Activated CD4-positive, CD25-positive, alpha-beta regulatory T cell treated with anti-CD3 and anti-CD28 coated beads, Interleukin-2, amount 50 U/mL, for 24 hours (primary cell): ENCODE data around the gene KCTD17.

ENCODE experiments used
- ATAC-seq, 2 donors: fragments of 150-1000 bp; cut with Tn5 transposase; one replicate each; pipeline ENCODE4 v1.10.0; 2021; ENCODE audit warnings: mild to moderate bottlenecking in 1 of 2, moderate library complexity in 1 of 2

Gene KCTD17

DNA sequence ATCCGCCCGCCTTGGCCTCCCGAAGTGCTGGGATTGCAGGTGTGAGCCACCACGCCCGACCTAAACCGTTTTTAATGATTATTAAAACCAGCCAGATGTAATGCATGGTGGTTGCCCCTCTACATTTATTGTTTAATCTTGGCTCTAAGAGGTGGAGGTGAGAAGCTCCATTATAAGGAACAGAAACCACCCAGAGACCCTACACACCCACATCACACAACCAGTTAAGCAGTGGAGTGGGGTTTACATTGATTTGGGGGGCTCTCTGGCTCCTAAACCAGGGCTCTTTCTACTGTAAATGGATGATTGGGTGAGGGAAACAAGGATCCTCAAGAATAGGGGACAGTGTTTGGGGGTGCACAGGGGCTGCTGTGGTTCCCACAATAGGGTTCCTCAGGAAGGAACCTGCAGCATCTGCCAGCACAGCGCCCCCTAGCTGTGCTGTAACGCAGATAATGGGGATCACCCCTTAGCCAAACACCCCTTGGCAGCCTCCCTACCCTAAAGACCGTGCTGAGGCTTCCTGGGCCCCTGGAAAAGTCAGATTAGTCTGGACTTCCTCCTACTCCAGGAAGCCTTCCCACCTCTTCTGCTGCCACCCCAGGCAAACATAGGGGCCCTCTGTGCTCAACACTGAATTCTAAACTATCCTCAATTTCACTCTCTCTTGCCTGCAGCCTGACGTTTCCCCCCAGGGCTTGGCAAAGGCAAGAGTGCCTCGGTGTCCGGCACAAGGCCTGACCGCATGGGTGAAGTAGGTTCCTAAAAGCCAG is 29.6 kb upstream of the KCTD17 start:
- ATAC-seq, result peak; percentile 35 to 49

DNA sequence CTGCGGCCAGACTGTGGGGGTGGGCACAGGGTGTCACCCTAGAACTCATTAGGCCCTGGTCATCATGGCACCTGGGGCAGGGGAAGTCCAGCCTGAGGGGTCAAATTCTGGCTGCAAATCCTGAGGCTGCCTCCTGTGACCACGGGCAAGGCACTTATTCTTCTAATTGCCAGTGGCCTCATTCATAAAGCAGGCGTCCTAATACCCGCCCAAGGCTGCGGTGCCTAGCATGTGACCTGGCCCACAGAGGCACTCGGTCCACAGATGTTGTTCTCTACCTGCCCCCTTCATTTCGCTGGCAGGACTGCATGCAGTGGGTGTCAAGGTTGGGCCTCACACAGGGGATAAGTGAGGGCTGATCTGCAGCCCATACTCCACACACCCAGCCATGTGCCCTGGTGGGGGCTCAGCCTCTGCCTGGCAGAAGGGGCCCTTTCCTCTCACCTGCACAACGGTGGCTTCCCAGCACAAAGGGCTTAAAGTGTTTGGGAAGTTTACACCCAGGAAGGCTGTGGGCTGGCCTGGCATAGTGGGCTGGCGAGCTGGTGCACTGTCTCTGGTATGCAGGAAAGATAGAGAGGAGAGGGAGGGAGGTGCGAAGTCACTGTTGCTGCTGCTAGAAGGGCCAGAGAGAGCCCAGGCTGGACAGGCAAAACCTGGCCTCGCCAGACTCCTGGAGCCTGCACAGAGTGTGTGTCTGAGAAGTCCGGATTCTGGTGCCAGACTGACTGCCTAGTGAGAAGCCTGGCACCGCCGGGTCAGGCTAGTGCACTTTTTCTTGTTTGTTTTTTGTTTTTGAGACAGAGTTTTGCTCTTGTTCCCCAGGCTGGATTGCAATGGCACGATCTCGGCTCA is 28.8 kb upstream of the KCTD17 start:
- no peak for ATAC-seq

DNA sequence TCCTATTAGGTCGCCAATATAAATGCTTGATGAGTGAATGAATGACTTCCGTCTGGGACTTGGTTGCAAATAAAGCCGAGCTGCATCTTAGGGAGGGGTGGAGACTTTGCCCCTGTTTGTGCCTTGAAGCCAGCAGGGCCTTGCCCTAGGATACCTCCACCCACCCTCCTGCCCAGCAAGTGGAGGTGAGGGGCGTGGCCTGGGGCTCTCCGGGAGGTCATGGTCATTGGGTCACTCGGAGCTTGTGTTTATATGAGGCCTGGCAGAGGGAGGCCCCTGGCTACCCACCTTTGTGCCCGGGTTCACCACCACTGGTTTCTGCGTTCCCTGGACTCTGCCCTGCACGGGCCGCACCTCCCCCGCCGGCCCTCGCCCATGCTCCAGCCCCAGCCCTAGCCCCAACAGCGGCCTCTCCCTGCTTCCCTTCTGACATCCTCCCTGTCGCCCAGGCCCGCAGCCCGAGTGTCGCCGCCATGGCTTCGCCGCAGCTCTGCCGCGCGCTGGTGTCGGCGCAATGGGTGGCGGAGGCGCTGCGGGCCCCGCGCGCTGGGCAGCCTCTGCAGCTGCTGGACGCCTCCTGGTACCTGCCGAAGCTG is 27.7 kb upstream of the KCTD17 start:
- ATAC-seq, result no peak

DNA sequence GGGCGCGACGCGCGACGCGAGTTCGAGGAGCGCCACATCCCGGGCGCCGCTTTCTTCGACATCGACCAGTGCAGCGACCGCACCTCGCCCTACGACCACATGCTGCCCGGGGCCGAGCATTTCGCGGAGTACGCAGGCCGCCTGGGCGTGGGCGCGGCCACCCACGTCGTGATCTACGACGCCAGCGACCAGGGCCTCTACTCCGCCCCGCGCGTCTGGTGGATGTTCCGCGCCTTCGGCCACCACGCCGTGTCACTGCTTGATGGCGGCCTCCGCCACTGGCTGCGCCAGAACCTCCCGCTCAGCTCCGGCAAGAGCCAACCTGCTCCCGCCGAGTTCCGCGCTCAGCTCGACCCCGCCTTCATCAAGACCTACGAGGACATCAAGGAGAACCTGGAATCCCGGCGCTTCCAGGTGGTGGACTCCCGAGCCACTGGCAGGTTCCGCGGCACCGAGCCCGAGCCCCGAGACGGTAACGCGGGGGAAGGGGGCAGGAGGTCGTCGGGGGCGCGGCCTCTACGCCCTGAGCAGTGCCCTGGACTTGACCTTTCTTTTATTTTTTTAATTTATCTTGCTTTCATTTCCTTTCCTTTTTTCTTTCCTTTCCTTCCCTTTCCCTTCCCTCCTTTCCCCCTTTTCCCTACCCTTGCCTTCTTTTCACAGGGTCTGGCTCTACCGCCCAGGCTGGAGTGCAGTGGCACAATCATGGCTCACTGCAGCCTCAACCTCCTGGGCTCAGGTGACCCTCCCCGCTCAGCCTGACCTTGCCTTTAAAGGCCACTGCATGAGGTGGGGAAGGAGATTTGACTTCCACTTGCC is 27.0 kb upstream of the KCTD17 start:
- no peak for ATAC-seq

DNA sequence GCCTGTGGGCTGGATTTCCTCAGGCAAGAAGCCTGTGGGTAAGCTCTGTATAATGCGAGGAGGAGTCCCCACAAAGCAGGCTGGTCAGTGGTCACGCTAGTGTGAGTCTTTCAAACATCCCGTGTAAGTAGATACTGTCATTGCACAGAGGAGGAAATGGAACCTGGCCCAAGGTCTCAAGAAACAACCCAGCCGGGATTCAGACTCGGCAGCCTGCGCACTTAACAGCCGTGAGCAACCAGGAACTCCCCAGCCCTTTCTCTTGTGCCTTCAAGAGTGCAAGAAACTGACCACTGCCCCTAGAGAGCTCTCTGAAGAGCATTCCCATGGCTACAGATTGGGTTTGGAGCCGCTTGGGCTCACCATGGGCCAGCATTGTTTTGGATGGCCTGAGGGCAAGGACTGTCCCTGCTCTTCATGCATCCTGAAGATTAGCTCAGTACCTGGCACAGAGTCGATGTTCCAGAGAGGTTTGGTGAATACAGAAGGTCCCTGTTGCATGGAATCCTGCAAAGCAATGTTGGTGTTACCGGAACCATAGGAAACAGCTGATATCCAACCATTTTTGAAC is 26.0 kb upstream of the KCTD17 start:
- no peak for ATAC-seq

DNA sequence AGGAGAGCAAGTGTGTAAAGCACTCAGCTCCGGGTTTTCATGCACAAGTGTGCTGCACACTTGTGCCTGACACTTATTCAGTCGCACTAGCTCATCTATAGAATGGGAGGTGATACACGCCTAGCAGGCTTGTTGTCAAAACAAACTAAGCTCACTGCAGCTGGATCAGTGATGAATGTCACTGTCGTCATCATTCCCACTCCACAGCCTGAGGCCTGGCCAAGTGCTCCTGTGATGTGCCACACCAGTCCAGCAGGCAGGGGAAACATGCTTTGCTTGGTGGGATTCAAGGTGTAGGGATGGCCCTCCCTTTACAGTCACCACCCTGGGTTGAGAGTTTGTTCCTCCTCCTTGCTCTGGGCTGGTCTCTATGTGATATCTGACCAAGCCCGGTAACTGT is 25.2 kb upstream of the KCTD17 start:
- ATAC-seq, result no peak

DNA sequence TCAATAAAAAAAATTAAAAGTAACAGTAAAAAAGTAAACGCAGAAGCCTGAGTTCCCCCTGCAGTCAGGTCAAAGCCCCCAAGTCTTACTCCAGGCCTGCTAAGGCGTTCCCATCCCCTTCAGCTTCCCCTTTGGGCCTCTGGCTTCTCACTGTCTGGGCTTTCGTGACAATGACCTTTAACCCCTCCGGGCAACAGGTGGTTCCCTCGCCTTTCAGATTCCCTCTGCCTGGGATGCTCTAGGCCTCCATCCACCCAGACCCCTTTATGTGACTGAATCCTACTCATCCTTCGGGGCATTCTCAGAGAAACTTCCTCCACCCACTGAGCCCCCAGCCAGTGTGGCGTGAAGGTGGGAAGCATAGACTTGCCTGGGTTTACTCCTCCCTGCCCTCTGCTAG is 24.0 kb upstream of the KCTD17 start:
- no peak for ATAC-seq

DNA sequence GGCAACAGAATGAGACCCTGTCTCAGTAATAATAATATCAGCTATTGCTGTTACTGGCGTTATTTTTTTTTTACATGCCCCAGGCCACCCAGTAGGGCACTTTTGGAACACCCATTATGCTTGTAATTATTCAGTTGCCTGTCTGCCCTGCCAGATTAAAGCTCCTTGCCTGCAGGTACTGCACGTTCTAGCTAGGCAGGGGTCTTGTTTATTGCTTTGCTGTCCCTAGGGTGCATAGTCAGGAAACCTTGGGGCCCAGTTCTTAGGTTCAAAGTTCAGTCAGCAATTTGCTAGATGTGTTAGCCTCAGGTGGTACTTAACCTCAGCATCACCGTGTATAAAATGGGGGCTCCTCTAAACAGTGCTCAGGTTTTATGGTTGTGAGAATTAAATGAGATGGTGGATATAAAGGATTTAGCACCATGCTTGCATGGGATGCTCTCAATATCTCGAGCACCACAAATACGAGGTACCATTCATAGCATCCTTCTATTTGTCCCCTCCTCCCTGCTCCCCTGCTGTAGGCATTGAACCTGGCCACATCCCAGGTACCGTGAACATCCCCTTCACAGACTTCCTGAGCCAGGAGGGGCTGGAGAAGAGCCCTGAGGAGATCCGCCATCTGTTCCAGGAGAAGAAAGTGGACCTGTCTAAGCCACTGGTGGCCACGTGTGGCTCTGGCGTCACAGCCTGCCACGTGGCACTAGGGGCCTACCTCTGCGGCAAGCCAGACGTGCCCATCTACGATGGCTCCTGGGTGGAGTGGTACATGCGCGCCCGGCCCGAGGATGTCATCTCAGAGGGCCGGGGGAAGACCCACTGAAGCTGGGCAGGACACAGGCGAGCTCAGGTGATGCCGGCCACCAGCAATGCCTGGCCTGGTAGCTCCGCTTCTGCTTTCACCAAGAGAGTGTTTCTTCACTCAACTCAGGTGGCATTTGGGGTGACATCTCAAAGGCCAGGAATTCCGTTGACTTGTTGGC is 22.6 kb upstream of the KCTD17 start:
- ATAC-seq, result no peak

DNA sequence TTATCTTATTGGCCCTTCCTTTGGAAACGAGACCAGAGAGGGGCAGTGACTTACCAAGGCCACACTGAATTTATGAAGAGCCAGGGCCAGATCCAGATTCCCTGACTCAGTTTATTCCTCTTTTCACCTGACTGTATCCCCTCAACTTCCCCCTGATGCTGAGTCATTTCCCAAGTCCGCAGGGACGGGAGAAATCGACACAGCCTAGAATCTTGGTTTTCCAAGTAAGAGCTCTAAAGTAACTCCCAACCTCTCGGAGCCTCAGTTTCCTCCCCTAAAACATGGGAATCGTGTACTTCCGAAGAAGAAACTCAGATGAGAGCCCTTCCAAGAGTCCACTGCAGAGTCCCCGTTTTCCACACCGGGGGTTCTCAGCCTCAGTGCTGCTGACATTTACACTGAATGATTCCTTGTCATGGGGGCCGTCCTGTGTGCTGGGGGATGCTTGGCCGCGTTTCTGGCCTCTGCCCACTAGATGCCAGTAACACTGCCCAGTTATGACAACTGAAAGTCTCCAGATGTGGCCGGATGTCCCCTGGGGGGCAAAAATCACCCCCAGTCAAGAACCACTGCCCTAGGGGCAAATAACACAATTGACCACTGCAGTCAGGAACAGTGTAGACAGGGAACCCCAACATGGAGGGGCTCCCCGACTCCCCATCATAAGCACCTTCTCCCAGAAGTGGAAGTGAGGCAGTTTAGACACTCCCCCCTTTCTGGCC is 20.8 kb upstream of the KCTD17 start:
- no peak for ATAC-seq

DNA sequence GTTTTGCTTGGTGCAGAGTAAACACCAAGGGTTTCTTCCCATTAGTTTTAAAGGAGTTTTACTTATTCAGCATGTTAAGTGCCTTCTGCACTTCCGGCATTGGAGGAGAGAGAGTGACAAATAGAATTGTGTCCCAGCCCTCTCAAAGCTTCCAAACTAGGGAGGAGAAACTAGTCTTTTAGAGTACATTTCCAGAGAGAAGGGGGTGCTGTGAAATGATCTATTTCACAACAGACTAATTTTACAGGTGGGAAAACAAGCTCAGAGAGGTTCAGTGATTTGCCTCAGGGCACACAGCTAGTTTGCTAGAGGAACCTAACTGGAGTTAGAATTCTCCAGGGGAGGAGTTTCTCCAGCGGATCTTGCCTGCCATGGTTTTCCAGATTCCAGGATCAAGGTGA is 19.4 kb upstream of the KCTD17 start:
- no peak for ATAC-seq

DNA sequence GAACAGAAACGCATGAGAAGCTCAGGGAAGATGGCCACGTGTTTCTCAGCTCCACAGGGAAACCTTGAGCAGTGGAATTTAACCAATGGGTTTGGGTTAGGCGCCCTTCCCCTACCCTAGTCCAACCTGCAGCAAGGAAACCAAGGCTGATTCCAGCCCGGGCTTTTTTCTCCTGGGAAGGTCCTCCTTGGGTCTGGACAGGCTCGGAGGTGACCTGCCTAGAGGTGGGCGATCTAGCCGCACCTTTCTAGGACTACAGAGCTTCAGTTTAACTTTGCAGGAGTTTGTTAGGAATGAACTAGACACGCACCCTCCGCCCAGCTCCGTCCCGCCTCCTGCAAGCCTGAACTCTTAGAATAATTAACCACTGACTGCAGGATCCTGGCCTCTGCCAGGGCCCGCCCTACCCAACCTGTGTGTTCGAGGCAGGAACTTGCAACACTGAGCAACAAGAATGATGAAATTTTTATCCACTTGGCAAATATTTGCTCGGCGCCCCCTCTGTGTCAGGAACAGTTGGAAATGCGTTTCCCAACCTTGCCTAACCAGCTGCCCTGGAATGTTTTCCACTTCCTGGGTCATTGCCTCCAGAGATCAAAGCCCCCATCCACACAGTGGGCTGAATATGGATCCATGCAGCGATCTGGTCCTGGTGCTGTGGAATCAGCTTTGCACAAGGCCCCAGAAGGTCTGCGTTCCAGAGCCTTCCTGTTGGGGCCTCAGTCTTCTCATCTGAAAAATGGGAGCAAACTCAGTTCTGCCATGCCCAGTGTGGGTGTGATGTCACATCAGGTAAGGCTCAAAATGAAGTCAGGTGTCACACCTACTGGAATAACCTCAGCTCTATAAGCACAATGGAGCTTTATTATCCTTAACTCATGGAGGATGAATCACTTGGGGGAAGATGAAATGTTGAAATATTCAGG is 18.7 kb upstream of the KCTD17 start:
- no peak for ATAC-seq

DNA sequence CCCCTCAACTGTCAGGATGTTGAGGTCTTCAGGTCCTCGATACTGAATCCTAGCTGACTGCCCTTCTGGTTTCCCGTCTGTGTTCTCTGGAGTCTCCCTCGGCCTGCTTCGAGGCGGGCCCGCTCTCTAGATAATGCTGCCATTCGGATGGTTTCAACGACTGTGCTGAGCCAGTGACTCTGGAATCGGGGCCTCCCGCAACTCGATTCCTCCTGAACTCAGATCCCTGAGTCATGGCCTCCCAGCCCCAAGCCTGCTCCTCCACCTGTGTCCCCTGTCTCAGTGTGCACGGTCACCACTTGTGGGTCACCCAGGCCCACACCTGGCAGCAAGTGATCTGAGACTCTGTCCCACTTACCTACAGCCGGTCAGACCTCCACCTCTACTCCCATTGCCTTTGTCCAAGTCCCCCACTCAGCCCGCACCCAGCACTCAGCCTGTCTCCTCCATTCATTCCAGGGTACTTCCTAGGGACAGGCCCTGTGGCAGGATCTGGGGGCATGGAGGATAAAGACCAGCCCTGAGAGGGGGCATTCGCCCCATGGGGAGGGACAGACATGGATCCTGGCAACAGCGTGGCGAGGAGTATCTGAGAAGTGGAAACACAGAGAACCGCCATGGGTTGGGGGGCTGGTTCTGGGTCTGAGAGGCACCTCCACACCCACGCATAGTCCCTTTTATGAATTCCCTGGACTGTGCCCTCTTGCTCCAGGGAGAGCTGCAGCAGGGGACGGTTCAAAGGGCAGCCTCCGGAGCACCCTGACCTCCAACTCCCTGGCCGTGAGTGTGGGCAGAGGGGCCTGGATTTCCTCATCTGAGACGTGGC is 17.7 kb upstream of the KCTD17 start:
- ATAC-seq, result no peak

DNA sequence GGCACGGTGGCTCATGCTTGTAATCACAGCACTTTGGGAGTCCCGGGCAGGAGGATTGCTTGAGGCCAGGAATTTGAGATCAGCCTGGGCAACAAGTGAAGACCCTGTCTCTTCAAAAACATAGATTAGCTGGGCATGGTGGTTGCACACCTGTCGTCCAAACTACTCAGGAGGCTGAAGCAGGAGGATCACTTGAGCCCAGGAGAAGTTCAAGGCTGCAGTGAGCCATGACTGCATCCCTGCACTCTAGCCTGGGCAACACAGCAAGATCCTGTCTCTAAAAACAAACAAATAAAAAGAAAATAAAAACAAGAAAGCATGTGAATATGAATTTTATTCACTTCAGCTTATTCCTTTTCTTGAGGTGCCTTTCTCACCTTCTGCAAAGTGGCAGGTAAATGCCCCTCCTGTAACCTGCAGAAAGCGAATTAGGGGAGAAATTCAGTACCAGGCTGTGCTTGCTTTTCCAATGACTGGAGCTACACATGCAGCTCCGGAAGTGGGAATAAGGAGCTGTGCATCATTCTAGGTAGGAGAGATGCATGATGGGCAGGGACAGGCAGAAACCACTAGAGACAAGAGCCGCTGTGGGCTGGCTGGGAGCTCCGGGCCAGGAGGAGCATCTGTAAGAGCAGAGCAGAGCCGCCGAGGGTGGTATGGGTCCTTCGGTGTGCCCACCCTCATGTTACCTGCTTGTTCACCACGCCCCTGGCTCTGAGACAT is 14.7 kb upstream of the KCTD17 start:
- ATAC-seq, result no peak

DNA sequence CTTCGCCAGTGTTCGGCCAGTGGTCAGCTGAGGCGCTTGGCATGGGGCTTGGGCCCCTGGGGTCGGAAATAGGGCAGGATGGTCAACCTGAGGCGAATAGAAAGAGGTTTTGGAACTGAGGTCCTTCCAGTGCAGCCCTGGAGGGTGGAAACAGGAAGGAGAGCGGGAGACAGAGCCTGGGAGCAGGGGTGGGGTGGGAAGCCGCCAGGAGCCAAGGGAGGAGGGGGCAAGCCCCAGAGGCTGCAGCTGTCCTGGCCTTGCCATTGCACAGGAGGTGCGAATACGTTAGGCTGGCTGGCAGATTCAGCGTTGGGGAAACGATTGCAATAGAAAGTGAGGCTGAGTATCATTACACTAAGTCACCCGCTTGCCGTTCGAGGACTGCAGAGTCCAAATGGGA is 13.9 kb upstream of the KCTD17 start:
- no peak for ATAC-seq

DNA sequence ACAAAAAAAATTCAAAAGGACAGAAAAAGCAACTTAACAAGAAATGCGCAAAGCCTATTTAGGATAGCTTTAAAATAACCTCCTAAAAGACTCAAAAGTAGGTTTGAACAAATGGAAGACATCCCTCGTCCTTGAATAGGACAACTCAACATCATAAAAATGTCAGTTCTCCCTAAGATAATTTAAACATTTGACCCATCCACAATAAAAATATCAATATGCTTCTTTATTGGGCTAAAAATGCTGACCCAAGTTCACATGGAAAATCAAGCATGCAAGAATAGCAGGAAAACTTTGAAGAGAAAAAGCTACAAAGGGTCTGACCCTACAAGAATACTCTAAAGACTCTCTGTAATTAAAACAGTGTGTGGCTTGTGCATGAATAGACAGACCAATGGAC is 12.1 kb upstream of the KCTD17 start:
- no peak for ATAC-seq

DNA sequence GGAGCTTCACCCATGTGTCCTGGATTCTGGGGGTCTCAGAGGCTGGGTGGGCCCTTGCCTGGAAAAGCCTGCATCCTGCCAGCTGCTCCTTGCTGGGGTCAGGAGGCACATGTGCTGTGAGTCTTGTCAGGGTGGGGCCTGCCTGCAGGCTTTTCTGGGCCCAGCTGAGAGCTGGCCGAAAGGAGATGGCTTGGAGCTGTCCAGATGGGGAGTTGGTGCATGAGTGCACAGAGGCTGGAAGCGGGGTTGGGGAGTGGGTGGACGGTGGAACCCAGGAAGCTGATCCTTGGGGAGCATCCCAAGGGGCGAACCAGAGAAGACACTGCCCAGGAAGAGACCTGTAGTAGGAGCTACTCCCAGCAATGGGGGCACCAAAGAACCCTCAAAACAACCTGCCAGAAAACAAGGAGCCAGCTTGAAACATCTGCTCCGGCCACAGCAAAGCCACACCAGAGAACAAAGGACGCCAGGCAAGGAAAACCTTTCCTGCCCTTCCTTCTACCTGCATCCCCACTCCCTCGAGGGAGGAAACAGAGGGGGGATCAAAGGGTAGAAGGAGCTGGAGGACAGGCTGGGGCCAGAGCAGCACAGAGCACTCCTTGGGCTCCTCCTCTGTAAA is 8.2 kb upstream of the KCTD17 start:
- no peak for ATAC-seq

DNA sequence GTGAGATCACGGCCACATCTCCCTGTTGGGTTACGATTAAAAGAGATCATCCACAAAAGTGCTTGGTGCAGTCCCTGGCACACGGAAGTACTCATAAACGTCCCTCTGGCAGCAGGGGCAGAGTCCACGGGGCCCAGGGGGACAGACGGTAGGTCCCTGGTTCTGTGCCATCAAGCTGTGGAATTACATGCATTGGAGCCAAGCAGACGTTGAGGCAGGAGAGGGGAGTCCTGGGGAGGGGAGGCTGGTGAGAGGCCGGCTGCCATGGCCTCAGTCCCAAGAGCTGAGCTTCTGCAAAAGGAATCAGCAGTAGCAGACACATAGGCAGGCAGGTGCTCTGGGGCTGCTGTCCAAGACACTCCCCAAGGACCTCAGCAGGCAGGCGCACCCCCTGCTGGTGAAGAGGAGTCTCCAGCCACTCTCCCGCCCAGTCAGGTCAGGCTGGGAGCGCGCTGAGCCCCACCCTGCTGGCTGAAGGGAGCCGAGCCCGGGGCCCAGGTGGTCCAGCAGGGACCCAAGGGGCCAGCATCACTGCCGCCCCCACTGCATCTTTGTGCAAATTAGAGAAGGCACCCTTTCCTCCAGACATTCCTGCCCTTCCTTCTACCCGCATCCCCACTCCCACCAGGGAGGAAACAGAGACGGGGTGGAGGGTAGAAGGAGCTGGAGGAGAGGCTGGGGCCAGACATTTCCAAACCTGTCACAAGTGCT is 7.6 kb upstream of the KCTD17 start:
- peak; percentile 72 to 80 for ATAC-seq
